Stimulated activated CD4-positive, alpha-beta T cell treated with anti-CD3 and anti-CD28 coated beads, Interleukin-12 subunit alpha, Interleukin-12 subunit beta, amount 100 ng/mL, for 4 hours (primary cell): ENCODE measurements around the gene BEST1.
"Not testable (repeated sequence)": the region's sequence is repeated elsewhere in the genome, so short reads cannot be mapped to it uniquely, and the experiment has no call there.

ENCODE experiments used
- DNase-seq: peaks from one replicate; pipeline ENCODE4 v3.0.0-alpha.2; 2020

The BEST1 gene

DNA sequence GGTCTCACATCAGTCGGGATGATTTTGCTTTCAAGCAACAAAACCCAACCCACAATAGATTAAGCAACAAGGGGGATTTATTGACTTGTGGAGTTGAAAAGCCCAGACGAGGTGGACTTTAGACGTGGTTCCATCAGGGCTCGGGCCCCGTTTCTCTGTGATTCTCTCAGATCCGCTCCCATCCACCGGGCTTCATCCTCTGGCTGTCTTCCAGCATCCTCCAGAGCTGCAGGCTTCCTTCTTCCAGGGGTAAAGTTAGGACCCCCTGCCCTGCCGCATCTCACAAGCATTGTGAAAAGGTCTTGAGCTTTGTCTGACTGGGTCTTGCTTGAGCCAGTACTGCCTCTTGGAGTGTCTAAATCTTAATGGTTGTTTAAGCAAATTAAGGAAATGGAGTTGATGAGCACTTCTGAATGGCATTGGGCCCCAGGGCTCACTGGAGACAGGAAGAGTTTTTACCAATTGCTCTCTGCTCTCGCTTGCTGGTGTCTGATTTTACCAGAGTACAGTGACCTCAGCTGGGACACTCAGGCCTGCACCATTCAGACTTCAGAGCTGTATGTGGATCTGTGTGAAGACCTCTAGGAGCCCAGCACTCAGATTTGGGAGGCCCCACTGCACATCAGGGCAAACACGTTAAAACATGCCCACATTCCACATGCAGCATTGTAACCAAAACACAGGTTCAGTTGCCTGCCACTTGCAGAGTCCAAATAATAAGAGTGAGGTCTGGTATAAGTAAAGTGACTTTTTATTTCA, 30.8 kb downstream of the BEST1 start:
- no peak for DNase-seq

DNA sequence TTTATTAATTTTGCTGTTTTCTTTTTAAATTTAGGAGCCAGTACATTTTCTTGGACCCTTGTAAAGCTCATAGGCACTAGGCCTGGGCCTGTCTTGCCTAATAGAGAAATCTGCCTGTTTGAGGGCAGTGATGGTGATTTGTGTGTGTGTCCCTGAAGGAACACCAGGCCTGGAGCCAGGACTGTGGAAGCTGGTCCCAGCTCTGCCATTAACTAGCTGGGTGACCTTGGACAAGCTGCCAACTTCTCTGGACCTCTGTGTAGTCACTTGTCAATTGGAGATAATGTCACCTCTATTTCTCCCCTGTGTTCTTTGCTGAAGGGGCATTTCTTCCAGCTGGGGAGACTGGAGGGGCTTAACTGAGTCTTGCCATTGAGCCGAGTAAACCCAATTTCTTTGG, 33.3 kb downstream of the BEST1 start:
- DNase-seq = no peak

DNA sequence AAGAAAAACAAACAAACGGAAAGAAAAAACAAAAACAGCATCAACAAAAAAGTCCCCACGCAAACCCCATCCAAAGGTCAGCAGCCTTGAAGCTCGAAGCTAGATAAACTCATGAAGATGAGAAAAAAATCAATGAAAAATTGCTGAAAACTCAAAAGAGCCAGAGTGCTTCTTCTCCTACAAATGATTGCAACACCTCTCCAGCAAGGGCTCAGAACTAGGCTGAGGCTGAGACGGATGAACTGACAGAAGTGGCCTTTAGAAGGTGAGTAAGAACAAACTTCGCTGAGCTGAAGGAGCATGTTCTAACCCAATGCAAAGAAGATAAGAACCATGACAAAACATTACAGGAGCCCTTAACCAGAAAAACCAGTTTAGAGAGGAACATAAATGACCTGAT, 35.7 kb downstream of the BEST1 start:
- DNase-seq = no peak

DNA sequence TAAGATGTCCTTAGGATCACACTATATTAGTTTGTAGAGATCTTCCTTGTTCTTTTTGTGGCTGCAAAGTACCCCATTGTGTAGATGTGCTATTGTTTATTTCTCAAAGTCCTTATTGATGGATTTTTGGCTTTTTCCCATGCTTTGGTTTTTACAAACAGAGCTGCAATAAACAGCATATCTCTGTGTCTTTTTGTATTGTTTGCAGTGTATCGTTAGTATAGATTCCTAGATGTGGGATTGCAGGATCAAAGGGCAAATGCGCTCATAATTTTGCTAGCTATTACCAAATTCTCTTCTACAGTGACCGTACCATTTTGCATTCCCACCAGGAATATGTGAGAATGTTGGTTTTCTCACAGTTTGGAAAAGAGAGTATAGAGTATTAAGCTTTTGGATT, 44.8 kb downstream of the BEST1 start:
- DNase-seq = no peak

DNA sequence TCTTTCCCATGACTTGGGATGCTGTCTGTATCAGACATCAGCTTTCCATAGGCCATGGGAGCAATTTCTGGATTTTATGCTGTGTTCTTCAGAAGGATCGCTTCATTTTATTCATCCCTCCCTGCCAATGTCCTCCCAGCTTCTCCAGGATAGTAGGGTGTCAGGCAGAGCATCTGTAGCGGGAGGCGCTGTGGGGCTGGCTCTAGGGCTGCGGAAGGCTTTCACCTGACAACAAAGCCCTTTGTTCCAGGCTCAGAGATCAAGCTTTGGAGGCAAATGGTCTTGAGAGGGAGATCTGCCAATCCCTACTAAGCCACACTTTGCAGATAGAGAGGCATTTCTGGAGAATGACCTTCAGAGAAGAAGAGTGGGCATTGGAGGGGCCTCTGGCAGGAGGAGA, 46.8 kb downstream of the BEST1 start:
- DNase-seq = no peak

DNA sequence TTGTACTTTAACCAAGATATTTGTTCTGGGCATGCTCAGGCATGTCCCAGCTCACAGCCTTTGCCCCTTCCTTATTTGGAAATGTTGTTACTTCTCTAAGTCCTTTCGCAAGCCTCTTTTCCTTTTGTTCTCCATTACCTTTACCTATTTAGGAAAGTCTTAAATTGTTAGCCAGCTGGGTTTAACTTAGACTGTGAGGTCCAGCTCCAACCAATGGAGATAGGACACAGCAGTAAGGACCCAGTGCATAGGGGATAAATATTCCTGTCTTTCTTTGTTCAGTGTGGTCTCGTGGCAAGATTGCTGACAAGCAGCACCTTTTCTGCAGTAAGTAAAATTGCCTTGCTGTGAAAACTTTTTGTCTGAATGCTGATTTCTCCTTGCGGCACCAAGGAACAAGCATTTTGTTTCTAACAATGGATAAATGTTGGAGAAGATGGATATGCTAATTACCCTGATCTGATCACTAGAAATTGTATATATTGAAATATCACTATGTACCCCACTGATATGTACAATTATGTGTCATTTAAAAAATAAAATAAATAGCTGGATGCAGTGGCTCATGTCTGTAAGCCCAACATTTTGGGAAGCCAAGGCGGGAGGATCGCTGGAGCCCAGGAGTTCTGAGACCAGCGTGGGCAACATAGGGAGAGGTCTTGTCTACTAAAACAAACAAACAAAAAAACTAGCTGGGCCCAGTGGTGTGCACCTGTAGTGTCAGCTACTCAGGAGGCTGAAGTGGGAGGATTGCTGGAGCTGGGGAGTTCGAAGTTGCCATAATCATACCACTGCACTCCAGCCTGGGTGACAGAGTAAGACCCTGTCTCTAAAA, 49.2 kb downstream of the BEST1 start:
- DNase-seq = no peak

DNA sequence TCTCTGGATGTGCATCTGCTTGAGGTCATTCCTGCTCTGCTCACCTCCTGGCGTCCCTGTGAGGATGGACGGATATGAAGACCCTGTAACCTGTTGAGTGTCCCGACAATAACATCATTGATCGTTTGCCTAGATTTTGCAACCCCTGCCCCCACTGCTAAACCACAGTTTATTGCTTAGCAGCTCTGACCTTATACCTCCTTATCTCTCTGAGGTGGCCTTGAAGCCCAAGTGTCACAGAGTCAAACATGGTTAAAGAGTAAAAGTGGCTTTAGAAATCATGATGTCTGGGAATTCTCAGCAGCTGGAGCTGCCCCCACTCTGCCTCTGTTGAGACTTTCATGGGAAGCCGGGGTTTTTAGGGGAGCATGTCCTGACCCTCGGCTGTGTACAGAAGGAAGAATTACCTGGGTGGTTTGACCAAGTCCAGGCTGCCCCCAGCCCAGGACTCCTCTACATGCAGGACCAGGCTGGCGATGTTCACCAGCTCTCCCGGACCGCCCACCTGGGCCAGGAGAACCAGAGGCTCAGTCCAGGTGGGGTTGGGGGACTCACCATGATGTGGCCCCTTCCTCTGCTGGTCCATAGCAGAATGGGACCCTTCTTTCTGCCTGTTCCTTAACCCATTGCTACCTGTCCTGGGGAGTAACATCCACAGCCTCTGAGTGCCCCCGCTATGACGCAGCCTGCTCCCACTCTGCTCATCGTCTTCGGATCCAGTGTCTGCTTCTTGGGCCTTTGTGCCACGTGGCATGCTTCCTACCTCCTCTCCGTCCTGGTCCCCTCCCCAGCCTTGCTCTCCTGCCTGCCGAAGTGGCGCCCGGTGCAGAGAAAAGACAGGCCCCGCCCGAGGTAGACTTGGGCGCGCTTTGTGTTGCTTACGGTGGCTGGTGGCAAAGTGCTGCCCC, 50.6 kb downstream of the BEST1 start:
- DNase-seq = no peak

DNA sequence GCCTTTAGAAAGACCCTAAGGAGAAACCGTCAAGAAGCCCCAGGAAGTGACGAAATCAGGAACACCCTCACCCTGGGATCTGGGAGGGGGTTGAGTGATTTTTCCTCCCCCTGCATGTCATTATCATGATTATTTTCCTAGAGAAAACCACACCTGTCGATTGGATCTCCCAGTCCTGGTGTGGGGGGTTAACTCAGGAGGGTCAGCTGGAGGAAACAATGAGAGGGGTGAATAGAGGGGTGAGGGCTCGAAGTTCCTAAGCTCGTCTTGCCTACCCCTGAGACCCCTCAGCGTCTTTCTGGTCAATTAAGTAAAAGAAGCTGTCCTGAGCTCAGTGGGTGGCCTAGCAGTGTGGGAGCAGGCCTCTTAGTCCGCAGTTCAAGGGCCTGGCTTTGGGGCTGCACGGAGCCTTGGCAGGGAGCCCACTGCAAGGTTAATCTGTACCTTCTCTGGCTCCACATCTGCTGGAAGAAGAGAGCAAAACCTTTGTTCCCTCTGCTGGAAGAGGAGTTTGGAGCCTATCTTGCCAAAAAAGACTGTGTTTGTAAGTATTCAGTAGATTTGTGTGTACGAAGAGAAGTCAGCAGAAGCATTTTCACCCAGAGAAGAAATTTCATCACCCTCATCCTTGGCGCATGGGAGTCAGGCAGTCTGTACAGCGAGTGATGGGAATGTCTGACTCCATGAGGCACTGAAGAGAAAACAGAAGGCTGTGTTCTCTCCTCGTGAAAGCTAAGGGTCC, 51.5 kb downstream of the BEST1 start:
- no peak for DNase-seq

DNA sequence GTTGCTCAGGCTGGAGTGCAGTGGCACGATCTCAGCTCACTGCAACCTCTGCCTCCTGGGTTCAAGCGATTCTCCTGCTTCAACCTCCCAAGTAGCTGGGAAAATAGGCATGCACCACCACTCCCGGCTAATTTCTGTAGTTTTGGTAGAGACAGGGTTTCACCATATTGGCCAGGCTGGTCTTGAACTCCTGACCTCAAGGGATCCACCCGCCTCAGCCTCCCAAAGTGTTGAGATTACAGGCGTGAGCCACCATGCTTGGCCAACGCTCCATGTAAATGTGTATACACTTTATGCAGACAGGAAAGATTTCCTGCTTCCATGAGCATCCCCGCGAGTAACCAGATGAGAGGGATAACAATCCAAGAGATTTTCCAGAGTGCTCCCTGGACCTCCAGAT, 52.1 kb downstream of the BEST1 start:
- not testable (repeated sequence) for DNase-seq

DNA sequence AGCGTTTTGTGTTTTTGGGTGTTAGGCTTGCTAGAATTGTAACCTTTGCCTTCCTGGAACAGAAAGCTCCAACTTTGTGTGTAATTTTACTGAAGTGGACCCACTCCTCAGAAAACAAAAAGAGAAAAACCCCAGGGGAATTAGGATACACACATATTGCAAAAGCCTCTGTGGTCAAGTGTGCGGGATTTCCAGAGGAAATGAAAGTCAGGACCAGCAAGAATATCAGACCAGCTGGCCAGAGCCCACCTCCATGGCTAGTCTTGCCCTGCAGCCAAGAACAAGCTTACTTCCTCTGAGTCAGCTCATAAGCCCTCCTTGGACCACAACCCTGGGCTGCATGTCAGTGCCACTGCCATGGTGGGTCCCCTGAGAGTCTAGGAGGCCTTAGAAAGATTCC, 54.3 kb downstream of the BEST1 start:
- DNase-seq = no peak

DNA sequence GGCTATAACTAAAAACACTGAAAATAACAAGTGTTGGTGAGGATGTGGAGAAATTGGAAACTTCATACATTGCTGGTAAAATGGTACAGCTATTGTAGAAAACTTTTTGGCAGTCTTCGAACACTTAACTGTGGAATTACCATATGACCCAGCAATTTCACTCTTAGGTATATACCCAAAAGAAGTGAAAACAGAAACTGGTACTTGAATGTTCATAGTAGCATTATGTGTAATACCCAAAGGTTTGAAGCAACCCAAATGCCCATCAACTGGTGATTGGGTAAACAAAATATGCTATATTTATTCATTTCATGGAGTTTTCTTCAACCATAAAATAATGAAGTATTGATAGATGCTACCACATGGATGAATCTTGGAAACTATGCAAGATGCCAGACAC, 58.0 kb downstream of the BEST1 start:
- DNase-seq = no peak

DNA sequence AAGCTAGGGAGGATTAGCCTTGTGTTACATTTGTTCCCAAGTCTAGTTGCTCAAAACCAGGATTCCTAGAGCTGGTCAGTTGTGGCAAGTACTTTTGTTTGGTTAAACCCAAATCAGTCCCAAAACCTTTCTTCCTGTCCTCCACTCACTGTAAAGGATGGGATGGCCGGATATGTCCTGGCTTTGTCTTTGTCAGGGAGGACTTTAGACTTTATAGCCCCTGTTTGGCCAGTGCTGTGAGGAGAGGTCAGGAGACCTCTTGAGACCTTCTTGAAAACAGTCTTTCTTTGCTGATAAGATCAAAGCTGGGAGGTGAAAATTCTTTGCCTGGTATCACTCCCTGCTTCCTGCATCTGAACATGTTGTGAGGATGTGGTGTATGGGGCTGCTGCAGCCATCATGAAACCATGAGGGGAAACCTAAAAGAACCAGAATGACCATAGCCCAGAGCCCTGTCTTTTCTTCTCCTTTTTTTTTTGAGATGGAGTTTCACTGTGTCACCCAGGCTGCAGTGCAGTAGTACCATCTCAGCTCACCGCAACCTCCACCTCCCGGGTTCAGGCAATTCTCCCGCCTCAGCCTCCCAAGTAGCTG, 60.9 kb downstream of the BEST1 start:
- no peak for DNase-seq

DNA sequence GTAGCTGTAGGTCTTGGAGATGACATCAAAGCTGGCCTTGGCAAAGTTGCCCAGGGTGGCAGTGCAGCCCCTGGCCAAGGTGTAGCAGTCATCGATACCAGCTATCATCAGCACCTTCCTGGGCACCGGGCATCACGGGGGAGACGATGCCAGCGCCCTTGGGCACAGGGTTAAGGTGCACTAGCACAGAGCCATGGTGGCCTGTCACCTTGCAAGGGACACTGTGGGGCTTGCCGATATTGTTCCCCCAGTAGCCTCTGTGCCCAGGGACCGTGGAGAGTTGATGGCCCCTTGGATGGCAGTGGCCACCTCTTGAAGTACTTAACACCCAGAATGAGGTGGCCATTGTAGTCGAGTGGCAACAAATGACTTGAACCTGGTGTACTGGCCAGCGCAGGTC, 61.7 kb downstream of the BEST1 start:
- DNase-seq = no peak

DNA sequence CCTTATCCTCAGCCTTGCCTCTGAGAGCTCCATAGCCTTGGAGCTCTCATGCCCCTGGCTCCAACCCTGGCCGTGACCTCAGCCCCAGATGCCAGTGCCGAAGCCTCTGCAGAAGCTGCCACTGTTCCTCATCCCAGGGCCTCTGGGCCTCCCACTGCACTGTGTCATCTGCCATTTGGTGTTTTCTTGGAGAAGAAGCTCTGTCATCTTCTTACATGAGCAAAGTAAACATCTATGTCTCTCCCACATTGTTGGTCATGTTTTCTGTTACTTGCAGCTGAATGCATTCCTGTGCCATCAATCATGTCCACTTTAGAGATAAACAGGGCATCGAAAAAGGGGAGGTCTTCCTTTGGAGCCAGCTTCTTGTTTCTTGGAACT, 62.3 kb downstream of the BEST1 start:
- no peak for DNase-seq

DNA sequence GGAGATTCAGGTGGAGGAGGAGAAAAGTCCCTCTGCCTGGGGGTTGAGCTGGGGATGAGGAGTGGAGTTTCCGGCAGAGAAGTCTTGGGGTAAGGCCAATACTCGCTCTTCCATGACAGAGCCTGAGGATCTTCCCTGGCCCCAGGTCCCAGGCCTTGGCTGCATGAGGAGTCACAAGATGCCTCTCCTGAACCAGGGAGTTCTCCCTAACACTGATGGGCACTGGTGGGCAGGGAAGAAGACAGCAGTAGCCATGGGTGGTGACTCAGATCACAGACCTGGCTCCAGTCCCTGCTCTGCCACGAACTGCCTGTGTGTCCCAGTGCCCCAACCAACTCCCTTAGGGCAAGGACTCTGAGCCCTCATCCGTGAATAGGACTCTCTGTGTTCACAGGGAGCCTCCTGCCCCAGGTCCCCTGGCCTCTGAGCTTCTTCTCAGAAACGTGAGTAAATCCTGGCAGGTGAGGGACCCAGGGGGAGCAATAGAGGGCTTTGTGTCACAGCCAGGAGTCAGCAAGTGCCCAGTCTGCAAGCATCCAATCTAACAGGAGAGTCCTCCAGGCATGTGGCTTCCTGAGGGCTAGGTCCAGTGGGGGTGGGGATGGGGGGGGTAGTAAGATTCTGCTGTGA, 62.8 kb downstream of the BEST1 start:
- DNase-seq = no peak
